Measurements from ENCODE around the gene TMEM252.

TMEM252 gene

GRCh38 chr9:68540712-68541535, at the start of gene TMEM252:
Gene TMEM252 (minus strand): TSS chr9:68540883. CDS start chr9:68540814, 69 bp downstream.
- DNase-seq, result no peak

- no peak for DNase-seq
Observed at GRCh38 chr9:68585034-68585761, 44.5 kb upstream of the TMEM252 start.

- DNase-seq, result peak; percentile 40
Observed at GRCh38 chr9:68584189-68585033, 43.7 kb upstream of the TMEM252 start.

- no peak for DNase-seq
Observed at GRCh38 chr9:68581696-68582095, 41.0 kb upstream of the TMEM252 start.

GRCh38 chr9:68577774-68578591, 37.3 kb upstream of the TMEM252 start:
- DNase-seq, result no peak

GRCh38 chr9:68575817-68576216, 35.1 kb upstream of the TMEM252 start:
- DNase-seq, result no peak

GRCh38 chr9:68574150-68574549, 33.5 kb upstream of the TMEM252 start:
- no peak for DNase-seq

GRCh38 chr9:68567565-68567964, 26.9 kb upstream of the TMEM252 start:
- no peak for DNase-seq

- DNase-seq, result no peak
Observed at GRCh38 chr9:68562461-68562860, 21.8 kb upstream of the TMEM252 start.

GRCh38 chr9:68560071-68560844, 19.6 kb upstream of the TMEM252 start:
- DNase-seq, result no peak

- no peak for DNase-seq
Observed at GRCh38 chr9:68558545-68558944, 17.9 kb upstream of the TMEM252 start.

- no peak for DNase-seq
Observed at GRCh38 chr9:68555437-68556150, 14.9 kb upstream of the TMEM252 start.

GRCh38 chr9:68552700-68553476, 12.2 kb upstream of the TMEM252 start:
- no peak for DNase-seq

- no peak for DNase-seq
Observed at GRCh38 chr9:68551191-68551590, 10.5 kb upstream of the TMEM252 start.

- DNase-seq, result no peak
Observed at GRCh38 chr9:68548241-68548640, 7.6 kb upstream of the TMEM252 start.

- no peak for DNase-seq
Observed at GRCh38 chr9:68547417-68547816, 6.7 kb upstream of the TMEM252 start.

GRCh38 chr9:68546596-68547390, 6.1 kb upstream of the TMEM252 start:
- DNase-seq, result no peak

GRCh38 chr9:68545033-68545705, 4.5 kb upstream of the TMEM252 start:
- DNase-seq, result no peak

GRCh38 chr9:68541568-68541967, 885 bp upstream of the TMEM252 start:
- no peak for DNase-seq

Measured in SHP77 treated with DMSO at 0.1 percent for 48 hours (cell line).